SH-SY5Y (cell line): Measurements from ENCODE around the gene OXT.

ENCODE experiments used
- GATA2 ChIP-seq: IDR thresholded peaks from 2 replicates; pipeline ENCODE4 v1.6.1; 2011; ENCODE audit warnings: mild to moderate bottlenecking, low read depth, low read length
- GATA3 ChIP-seq: IDR thresholded peaks from 2 replicates; pipeline ENCODE4 v1.6.1; 2011; ENCODE audit warnings: low read depth, mild to moderate bottlenecking, low read length, moderate library complexity

Gene OXT

DNA sequence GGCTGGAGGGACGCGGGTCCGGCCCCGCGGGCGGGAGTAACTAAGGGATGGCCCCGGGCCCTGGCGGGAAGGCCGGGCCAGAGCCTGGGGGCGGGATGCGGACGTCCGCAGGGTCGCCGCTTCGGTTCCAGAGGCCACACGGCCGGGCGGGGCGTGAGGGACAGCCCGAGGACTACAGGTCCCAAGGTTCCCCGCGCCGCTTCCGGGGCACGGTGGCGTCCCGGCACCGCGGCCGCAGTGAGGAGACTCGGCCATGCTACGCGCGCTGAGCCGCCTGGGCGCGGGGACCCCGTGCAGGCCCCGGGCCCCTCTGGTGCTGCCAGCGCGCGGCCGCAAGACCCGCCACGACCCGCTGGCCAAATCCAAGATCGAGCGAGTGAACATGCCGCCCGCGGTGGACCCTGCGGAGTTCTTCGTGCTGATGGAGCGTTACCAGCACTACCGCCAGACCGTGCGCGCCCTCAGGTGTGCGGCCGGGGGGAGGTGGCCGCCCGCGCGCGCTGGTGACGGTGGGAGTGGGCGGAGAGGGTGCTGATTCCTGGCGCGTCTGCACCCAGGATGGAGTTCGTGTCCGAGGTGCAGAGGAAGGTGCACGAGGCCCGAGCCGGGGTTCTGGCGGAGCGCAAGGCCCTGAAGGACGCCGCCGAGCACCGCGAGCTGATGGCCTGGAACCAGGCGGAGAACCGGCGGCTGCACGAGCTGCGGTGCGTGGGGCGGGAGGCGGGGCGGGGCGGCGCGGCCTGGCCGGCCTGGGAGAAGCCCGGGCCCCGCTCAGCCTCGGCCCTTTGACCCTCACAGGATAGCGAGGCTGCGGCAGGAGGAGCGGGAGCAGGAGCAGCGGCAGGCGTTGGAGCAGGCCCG is 25.4 kb upstream of the OXT start, which contains the start of gene MRPS26:
TSS of gene MRPS26 (plus strand) at position 237 of the 861 bp plus-strand sequence. CDS start at position 254, 17 bp downstream.
- TF ChIP-seq GATA2 (no peak), GATA3 (no peak)

DNA sequence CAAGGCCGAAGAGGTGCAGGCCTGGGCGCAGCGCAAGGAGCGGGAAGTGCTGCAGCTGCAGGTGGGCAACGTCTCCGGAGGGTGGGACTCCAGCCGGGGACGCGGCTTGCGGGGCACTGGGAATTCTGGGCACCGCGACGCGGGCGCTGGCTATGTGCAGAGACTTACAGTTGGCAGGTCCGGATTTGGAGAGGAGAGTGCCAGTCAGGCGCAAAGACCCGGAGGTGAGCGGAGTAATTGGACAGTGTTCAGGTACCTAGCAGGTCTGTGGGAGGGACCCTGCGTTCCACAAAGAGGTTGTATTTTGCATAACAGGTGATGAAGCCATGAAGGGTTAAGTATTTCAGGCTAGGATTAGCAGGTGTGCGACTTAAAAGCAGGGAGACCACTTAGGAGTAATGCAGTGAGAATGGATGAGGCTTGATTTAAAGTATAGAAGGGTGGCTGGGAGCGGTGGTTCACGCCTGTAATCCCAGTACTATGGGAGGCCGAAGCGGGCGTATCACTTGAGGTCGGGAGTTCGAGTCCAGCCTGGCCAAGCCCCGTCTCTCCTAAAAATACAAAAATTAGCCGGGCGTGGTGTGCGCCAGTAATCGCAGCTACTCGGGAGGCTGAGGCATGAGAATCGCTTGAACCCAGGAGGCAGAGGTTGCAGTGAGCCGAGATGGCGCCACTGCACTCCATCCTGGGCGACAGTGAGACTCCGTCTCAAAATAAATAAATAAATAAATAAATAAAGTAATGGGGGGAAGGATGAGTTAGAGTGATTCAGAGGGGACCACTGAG is 24.6 kb upstream of the OXT start:
- TF ChIP-seq GATA3 (no peak), GATA2 (no peak)

DNA sequence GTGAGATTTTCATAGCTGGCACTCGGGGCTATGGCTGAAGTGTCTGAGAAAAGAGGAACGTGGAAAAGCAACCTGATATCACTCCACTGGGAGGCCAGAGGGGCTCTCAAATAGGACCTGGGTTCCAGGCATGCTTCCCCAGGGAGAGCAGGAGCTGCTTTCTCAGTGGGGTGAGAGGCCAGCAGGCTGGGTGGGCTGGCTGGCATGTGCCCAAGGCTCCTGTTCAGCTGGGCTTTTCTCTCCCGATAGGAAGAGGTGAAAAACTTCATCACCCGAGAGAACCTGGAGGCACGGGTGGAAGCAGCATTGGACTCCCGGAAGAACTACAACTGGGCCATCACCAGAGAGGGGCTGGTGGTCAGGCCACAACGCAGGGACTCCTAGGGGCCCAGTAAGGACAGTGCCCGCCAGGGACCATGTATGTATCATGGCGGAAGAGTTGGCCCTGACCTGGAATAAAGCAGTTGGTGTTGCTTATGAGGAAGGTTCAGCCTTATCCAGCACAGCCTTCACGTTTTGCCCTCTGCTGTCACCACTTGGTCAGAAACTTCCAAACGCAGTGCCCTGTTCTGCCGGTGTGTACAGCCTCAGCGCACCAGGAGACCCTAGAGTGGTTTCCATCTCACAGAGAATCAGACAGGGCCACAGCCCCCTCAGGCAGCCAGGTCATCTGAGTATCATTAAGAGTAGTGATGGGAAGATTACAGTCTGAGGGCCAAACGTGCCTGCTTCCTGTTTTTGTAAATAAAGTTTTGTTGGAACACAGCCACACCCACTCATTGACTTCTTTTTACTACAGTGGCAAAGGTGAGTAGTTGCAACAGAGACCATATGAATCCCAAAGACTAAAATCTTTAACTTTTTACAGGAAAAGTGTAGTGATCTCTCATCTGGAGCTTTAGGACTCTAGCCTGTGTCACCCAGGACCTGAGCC is 23.7 kb upstream of the OXT start:
- no peak for TF ChIP-seq GATA3

GRCh38 chr20:3051385-3052019 is 19.9 kb upstream of the OXT start:
- TF ChIP-seq GATA2 (no peak), GATA3 (no peak)

- TF ChIP-seq GATA2 (no peak), GATA3 (no peak)
Observed at GRCh38 chr20:3059489-3059888, 11.9 kb upstream of the OXT start.

GRCh38 chr20:3067139-3068014 is 4.0 kb upstream of the OXT start:
- TF ChIP-seq GATA2 (no peak), GATA3 (no peak)

- no peak for TF ChIP-seq GATA2
- no peak for TF ChIP-seq GATA3
Observed at GRCh38 chr20:3068075-3068474, 3.3 kb upstream of the OXT start.

GRCh38 chr20:3068986-3069900 is 2.2 kb upstream of the OXT start:
- no peak for TF ChIP-seq GATA2
- TF ChIP-seq GATA3, result no peak

DNA sequence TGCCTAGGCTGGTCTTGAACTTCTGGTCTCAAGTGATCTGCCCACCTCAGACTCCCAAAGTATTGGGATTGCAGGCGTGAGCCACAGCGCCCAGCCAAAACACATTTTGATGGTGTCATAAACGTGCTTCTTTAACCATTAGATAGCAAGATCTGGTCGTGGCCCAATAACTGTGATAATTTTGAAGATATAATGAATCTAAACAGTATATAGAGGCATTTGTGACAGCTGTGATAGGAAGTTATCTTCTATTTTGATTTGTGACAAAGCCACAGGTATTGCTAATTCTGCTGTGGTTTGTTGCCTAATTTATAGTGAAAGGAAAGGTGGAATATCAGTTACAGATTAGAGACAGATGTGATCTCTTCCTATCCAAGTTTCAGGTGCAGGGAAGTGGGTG is 695 bp upstream of the OXT start:
- TF ChIP-seq GATA2 (no peak), GATA3 (no peak)

DNA sequence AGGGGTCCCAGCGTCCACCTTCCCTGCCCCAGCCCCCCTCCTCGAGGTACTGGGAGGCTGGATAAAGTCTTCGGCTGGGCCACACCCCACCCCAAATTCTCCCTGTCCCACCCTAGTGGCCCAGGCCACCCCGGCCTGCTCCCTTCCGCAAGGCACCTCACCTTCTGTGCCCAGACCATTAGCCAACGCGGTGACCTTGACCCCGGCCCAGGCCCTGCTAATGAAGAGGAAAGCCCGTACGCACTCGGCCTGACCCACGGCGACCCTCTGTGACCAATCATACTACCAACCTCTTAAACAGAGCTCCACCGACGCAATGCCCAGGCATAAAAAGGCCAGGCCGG is 182 bp upstream of the OXT start:
- TF ChIP-seq GATA3, result no peak
- no peak for TF ChIP-seq GATA2

DNA sequence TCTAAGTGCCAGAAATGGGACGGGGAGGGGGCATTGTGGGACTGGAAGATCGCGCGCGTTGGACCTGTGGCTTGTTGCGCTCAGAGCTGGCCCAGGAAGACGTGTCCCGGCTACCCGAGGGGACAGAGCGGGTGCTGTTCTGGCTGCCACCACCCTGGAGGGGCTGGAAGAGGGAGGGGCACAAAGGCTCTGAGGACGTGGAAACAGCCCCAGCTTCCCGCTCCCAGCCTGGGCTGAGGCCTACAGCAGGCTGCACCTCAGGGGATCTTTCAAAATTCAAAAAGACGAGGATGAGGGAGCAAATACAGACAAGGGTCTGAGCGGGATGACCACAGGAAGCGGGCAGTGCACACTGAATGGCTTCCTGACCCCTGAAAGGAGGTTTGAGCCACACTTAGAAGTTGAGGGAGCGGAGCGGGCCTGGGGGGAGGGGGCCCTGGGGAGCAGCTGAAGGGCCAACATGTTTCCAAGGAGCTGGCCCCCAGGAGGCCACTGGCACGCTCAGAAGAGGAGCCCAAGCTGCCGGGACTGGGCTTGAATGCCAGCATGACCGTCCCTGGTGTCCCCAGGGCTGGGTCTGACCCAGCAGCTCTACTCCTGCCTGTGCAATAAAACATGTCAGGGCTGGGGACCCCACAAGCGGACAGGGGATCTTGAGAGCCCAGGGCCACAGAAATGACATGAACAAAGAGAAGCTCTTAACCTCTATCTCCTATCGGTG is 1.3 kb downstream of the OXT start:
- TF ChIP-seq GATA2, result no peak

- TF ChIP-seq GATA3 (no peak), GATA2 (no peak)
Observed at GRCh38 chr20:3074812-3075211, 3.4 kb downstream of the OXT start.
